HG02798 (cell line): ENCODE data around the gene SRPRB.

ENCODE experiments used
- ATAC-seq: cut with Tn5 transposase; IDR thresholded peaks from one replicate; pipeline ENCODE4 v1.9.1; 2021; ENCODE audit warnings: mild to moderate bottlenecking; ENCODE audit not compliant: unreplicated experiment, poor library complexity

Gene SRPRB

GRCh38 chr3:133805702-133806475 is at the start of gene SRPRB:
TSS of gene SRPRB (plus strand) at chr3:133805815. CDS start at chr3:133805849, 34 bp downstream.
- peak; percentile 99 for ATAC-seq

- ATAC-seq = no peak
These were observed 48.6 kb upstream of the SRPRB start for GRCh38 chr3:133756716-133757694.

GRCh38 chr3:133757701-133758567 is 47.7 kb upstream of the SRPRB start:
- no peak for ATAC-seq

GRCh38 chr3:133758568-133758928 is 47.1 kb upstream of the SRPRB start:
- no peak for ATAC-seq

- ATAC-seq = no peak
These were observed 46.5 kb upstream of the SRPRB start for GRCh38 chr3:133758964-133759739.

GRCh38 chr3:133759740-133760305 is 45.8 kb upstream of the SRPRB start:
- no peak for ATAC-seq

- no peak for ATAC-seq
These were observed 44.7 kb upstream of the SRPRB start for GRCh38 chr3:133760916-133761315.

GRCh38 chr3:133761605-133762484 is 43.8 kb upstream of the SRPRB start:
- no peak for ATAC-seq

- ATAC-seq = no peak
These were observed 43.1 kb upstream of the SRPRB start for GRCh38 chr3:133762539-133762938.

GRCh38 chr3:133763797-133764683 is 41.6 kb upstream of the SRPRB start:
- ATAC-seq = no peak

- no peak for ATAC-seq
These were observed 40.4 kb upstream of the SRPRB start for GRCh38 chr3:133765256-133765655.

GRCh38 chr3:133767607-133768006 is 38.0 kb upstream of the SRPRB start:
- no peak for ATAC-seq

GRCh38 chr3:133769536-133769935 is 36.1 kb upstream of the SRPRB start:
- ATAC-seq = no peak

GRCh38 chr3:133773732-133774131 is 31.9 kb upstream of the SRPRB start:
- no peak for ATAC-seq

- no peak for ATAC-seq
These were observed 30.3 kb upstream of the SRPRB start for GRCh38 chr3:133775309-133775708.

- no peak for ATAC-seq
These were observed 29.8 kb upstream of the SRPRB start for GRCh38 chr3:133775835-133776234.

- no peak for ATAC-seq
These were observed 28.7 kb upstream of the SRPRB start for GRCh38 chr3:133776794-133777438.
